ENCODE data around the gene CALHM3.

DNA sequence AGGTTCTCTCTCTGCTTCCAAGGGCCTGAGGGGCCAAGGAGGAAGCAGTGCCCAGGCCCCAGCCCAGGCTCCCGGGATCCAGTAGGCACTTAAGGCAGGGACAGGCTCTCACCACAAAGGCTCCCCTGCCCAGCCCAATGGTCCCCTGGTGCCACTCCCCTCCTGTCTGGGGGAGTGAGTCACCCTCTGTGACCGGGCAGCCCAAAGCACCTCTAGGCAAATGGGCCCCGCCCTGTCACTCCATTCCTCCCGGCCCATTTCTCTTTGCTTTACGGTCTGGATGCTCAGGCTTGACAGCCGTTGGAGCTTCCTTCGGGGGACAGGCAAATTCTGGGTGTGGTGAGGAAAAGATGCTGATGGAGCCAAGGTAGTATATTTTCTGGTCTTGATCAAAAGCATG lies at the start of gene CALHM3:
- TF ChIP-seq, protein P1, sequence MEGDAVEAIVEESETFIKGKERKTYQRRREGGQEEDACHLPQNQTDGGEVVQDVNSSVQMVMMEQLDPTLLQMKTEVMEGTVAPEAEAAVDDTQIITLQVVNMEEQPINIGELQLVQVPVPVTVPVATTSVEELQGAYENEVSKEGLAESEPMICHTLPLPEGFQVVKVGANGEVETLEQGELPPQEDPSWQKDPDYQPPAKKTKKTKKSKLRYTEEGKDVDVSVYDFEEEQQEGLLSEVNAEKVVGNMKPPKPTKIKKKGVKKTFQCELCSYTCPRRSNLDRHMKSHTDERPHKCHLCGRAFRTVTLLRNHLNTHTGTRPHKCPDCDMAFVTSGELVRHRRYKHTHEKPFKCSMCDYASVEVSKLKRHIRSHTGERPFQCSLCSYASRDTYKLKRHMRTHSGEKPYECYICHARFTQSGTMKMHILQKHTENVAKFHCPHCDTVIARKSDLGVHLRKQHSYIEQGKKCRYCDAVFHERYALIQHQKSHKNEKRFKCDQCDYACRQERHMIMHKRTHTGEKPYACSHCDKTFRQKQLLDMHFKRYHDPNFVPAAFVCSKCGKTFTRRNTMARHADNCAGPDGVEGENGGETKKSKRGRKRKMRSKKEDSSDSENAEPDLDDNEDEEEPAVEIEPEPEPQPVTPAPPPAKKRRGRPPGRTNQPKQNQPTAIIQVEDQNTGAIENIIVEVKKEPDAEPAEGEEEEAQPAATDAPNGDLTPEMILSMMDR (IDR thresholded peaks at IDR 0.05; ENCODE audit: insufficient read depth, low read depth, low read length): no peak
- TF ChIP-seq EZH2 (IDR thresholded peaks at IDR 0.05; ENCODE audit: insufficient read depth, low read length): no peak
